ENCODE measurements around the gene CDK2AP2.
"Not testable (repeated sequence)": the region's sequence is repeated elsewhere in the genome, so short reads cannot be mapped to it uniquely, and the experiment has no call there.

The CDK2AP2 gene

DNA sequence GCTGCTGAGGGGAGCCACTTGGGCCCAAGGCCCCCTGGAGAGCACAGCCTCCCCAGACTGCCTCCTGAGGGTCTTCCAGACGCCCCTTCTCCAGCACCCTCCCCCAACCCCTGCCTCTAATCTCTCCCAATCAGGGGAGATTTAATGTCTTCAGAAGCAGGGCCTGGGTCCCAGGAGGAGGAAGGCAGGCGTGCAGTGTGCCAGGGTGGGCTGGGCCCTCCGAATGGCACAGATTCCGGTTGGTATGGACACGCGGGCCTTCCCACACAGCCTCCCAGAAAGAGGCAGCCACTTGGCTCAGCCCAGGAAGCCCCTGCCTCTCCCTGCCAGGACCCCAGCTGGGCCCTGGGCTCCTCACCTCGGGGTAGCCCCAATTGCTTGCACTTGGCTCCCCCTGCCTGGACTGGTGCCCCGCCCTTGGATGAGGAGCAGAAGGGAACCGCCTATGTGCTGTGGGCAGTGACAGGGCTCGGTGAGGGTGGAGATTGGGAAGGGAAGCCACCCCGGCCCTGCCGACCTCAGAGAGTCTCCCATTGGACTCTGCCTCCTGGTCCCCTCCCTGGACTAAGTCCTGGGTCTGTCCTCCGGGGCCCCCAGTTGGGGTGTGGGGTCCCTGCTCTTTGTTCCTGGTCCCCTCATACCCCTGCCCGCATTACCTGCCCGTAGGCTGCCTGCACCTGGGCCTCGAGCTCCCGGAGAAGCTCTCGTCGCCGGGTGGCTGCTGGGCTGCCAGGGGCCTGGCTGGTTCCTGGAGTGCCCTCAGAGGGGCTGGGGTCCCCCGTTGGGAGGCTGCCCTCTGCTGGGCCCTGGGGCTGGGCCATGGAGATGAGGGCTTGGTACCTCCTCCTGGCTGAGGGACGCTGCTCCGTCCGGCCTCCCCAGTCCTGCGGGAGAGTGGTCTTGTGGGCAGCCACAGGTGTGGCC lies 15.9 kb upstream of the CDK2AP2 start:
- DNase-seq, result no peak

DNA sequence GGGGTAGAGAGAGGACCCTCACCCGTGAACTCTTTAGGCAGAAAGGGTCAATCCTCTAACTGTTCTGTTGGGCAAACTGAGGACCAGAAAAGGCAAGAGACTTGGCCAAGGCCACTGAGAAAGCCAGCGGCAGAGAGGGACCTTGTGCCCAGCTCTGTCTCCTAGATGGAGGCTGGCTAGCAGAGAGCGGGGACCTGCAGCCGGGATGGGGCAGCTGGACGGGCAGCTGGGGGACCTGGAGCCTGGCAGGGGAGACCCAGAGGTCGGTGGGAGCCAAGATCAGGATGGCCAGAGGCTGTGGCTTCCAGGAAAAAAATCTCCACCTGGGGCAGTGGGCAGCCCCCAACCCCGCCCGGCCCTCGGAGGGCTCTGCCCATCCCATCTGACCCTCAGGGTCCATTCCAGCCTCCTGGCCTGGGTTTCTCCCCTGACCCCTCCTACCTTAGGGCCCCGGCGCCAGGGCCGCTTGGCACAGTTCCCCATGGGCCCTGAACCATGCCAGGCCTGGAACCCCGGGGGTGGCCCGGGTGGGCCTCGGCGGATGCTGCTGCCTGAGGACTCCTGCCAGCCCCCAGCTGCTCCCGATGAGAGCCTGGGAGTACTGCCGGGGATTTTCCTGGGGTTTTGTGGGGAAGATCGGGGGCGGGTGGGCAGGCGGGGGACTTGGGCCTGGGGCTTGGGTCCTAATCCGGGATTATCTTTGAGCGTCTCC lies 15.0 kb upstream of the CDK2AP2 start, which contains the start of gene CABP2:
Gene CABP2 (minus strand): TSS at position 603 of the 712 bp plus-strand sequence. CDS start 120 bp downstream, at position 483.
- no peak for DNase-seq

DNA sequence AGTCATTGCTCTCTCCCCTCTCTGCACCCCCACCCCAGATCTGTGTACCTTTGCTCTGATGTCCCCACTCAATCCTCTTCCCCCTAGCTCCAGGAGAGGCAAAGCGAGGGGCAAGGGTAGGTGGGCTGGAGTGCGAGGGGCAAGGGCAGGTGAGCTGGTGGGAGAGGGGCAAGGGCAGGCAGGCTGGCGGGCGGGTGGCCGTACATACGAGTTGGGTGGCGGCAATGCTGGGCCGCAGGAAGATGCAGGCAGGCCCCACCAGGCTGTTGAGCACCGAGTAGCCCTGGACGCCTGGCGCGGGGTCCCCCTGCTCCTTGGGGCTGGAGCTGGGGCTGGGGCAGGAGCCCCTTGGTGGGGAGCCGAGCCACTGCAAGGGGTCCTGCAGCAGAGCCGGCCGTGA lies 14.4 kb upstream of the CDK2AP2 start:
- no peak for DNase-seq

DNA sequence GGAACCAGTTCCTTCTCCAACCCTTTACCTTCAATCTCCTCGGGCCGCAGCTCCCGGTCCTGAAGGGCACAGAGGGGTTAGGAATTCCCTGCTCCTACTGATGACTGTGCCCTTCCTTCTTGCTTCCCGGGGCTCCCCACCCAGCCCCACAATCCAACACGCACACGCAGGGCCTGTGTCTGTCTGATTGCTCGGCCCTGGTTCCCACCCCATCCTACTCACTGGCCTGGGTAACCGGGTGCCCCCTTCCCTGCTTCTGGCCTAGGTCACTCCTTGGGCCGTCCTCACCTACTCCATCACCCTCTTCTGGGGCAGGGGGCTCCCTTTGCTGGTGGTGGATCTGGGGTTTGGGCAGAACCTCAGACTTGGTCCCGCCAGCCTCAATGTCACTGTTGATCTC lies 14.0 kb upstream of the CDK2AP2 start:
- no peak for DNase-seq

DNA sequence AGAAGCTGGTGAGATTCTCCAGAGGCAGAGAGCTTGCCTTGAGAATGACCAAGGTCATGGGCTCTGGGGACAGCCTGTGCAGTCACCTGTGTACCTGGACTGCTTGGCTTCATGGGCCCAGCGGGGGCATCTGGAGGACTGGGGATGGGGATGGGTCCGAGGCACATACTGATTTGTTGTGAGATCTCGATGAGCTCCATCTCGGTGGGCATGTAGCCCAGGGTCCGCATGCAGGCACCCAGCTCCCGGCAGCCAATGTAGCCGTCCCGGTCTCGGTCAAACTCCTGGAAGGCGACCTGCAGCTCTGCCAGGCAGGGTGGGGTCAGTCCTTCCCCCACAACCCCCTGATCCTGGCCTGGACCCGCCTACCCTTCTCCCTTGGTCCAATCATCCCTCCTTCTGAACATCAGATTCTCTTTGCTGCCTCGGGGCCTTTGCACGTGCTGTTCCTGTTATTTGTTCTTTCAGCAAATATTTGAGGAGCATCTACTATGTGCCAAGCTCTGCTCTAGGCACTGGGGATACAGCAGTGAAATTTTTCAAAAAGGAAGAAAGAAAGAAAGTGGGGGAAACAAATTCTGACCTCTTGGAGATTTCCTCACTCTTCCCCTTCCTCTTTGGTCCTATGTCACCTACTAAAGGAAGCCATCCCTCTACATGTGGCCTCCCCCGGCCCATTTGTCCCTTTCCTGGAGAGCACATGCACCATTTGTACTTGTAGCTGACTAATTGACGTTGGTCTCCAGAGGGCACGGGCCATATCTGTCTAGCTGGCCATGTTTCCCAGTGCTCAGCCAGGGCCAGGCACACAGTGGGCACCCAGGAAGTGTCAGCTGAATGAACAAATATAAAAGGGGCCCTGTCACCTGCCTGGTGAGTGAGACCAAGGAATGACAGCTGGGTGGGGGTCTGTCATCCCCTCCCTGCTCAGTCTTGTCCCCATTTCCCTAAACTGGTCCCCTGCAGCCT lies 13.2 kb upstream of the CDK2AP2 start:
- no peak for DNase-seq

DNA sequence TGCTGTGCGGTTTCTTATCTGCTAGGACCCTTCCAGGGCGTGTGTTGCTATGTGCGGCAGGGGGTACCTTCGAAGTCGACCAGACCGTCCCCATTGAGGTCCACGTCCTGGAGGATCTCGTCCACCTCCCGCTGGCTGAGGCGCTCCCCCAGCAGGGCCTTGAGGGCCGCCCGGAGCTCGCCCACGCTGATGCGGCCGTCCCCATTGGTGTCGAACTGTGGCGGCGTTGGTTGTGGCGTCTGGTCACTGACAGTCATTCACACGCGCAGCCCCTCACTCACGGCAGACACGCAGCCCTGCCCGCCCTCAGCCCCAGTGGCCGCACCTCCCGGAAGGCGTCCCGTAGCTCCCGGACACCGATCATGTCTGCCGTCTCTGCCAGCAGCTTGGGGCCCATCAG lies 11.8 kb upstream of the CDK2AP2 start:
- no peak for DNase-seq

DNA sequence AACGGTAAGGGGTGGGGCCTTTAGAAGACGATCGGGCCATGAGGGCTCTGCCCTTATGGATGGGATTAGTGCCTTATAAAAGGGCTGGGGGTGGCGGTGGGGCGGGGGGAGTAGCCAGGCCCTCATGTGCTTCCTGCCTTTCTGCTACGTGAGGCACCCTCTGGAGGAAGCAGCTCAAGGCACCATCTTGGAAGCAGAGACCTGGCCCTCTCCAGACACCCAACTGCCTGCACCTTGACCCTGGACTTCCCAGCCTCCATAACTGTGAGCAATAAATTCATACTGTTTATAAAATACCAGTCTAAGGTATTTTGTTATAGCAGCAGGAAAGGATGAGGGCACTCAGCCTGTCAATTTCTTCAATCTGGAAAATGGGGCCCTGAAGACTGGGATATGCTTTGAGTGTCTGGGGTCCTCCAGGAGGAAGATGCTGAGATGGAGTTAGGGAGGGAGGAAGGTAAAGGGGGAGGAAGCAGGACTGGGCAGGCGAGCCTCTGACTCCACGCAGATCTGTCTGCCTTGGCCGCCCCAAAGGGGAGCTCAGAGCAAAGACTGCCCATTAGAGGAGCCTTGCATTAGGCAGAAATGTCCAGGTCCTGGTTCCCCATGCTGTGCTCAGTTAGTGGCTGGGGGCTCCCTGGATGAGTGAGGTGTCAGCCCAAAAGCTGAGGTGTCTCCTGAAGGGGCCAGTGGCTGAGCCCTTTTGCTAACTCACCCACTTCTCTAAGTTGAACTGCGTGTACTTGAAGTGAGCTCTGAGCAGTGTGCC lies 10.0 kb upstream of the CDK2AP2 start:
- DNase-seq, result no peak

DNA sequence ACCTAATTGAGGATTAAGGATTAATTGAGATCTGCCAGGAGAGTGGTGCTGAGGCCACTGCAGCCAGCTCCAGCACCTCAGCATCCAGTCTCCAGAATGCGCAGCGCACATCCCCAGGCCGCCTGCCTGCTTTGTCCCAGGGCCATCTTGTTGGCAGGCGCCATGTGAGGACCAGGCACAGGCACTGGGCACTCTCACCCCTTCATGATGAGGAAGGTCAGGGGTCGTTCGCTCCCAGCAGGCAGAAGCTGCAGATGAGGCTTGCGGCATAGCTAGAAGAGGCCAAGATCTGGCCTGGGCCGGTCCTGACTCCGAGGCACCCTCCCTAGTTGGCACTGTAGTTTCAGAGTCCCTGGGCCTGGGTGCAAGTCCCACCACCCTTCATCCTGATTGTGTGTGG lies 8.8 kb upstream of the CDK2AP2 start:
- DNase-seq, result no peak

DNA sequence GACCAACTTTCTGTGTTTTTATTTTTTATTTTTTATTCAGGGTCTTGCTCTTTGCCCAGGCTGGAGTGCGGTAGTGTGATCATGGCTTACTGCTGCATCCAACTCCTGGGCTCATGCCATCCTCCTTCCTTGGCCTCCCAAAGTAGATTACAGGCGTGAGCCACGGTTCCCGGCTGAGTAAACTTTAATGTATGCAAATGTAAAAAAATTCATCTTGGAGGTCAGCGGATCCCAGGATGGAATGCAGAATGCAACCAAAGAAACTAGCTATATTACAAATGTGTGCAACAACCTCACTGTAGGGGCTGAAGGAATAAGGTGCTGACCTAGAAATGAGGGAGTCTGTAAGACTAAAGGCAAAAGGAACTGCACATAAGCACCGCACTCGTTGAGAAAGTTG lies 6.2 kb upstream of the CDK2AP2 start:
- DNase-seq, result no peak

DNA sequence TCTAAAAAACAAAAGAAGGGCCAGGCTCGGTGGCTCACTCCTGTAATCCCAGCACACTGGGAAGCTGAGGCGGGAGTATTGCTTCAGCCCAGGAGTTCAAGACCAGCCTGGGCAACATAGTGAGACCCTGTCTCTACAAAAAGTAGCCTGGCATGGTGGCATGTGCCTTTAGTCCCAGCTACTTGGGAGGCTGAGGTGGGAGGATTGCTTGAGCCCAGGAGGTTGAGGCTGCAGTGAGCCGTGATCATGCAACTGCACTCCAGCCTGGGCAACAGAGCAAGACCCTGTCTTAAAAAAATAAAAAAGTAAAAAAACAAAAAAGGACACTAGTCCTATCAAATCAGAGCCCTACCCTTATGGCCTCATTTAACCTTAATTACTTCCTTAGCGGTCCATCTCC lies 3.6 kb upstream of the CDK2AP2 start:
- not testable (repeated sequence) for DNase-seq

DNA sequence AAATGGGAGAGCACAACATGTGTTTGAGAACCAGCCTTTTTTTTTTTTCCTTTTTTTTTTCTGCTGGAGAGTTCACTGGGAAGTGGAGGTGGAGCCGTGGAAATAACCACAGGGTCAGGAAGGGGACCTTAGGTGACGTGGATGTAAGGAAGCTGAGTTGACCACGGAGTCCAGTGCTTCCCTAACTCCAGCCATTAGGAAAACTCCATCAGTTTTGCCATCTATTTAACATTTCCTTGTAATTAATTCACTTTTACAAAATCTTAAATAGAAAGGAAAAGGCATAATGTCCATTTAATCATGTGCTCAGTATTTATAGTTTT lies 2.0 kb upstream of the CDK2AP2 start:
- no peak for DNase-seq

DNA sequence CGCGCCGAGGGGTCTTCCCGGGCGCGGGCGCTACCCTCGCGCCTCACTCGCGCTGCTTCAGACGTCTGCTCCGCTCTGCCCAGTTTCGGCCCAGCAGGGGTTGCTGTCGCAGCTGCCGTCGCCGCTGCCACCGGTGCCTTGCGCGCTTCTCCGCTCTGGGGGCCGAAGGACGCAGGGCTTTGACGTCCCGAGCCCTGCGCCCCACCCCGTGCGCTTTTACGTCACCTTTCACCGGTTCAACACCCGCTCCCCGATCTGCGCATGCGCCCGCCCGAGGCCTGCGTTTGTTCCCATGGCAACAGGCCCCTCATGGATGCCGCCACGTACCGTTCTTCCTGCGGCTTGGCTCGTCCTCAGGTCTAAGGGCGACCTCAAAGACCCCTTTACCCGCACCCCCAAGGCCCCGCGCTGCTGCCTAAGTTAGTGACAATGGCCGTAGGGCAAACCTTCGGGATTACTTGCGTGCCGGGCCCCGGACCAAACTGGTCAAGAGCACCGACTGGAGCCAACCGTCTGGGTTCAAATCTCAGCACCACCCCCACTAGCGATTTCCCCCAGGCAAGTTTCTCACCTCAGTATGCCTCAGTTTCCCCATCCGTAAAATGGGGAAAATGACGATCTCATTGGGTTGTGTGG lies 642 bp upstream of the CDK2AP2 start:
- DNase-seq, result peak; percentile 74

DNA sequence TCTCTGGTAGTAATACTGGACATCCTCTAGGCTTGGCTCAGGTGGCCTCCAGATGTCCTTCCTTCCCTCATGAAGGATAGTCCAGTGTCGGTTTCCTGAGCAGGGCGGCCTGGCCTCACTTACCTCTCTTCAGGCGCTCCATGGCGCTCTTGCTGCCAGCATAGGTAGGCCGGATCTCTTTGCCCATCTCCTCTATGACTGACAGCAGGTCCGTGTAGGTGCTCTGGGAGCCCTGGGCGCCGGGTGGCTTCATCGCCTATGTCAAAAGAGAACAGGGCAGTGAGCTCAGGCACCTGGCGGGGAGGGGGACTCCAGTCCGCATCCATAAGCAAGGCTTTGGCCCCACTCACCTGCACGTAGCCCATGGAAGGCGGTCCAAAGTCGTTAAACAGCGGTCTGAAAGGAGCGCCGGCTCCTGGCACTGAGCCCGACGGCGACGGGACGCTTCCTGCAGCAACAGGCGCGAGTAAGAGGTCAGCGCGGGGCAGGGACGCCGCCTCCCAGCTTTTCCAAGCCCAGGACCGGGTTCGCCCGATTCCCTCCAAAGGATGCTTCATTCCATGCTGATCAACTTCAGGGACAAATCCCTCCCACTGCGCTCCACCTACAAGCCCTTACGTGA lies 609 bp downstream of the CDK2AP2 start:
- DNase-seq, result no peak

DNA sequence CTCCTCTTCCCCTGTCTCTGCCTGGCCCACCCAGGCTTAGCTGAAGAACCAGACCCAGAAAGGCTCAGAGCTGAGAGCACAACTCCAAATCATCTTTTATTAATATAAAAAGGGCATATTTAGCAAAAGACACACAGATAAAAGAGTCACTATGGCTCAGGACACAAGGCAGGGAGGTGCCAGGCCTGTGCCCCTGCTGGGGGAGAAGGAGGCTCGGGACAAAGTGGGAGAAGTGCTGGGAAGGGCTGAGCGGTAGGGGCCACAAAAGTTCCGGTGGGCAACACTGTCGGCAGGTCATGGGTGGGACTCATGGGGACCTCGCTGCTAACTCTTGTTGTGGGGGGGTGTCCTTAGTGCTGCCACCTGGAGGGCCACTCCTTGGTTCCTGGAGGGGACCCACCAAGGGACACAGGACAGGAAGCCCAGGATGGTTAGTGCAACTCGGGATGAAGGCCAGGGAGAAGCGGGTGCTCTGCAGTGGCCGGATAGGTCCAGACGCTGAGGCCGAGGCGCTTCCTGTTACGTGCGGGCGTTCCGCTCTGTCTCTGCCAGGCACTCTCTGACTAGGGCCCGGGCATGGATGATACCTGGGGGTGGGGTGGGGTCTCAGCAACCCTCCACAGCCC lies 1.4 kb downstream of the CDK2AP2 start:
- no peak for DNase-seq

DNA sequence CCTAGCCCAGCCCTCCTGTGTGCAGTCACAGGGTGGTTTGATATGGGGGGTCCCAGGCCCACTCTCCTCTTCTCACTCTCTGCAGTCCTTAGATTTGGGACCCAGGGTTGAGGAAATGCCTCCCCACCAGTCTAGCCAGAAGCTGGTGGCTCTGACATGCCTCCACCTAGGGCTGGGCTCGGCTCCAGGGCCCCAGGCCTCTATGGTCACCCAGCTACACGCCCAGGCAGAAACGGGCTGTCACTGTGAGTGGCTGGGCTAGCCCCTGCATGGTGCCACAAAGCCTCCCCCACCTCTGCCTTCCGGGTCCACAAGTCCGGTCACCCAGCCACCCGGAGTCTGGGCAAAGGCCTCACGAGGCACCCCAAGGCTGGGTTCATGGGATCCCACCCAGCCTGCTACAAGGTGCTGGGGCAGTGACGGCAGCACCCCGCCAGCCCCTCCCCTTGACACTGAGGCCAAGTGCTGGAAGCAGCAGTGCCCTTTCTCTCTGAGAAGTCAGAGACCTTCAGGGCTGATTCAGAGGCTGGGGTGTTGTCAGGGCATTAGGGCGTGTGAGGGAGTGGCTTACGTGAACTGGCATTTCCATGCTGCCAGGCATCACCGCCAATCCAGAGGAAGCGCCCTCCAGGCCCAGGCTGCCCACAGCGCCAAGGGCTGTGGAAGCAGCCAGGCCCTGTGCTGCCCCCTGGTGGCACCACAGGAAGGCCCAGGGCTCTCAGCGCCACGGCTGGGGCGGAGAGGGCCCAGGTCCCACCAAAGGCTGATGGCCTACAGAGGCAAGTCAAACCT lies 2.2 kb downstream of the CDK2AP2 start:
- DNase-seq, result peak; percentile 80

DNA sequence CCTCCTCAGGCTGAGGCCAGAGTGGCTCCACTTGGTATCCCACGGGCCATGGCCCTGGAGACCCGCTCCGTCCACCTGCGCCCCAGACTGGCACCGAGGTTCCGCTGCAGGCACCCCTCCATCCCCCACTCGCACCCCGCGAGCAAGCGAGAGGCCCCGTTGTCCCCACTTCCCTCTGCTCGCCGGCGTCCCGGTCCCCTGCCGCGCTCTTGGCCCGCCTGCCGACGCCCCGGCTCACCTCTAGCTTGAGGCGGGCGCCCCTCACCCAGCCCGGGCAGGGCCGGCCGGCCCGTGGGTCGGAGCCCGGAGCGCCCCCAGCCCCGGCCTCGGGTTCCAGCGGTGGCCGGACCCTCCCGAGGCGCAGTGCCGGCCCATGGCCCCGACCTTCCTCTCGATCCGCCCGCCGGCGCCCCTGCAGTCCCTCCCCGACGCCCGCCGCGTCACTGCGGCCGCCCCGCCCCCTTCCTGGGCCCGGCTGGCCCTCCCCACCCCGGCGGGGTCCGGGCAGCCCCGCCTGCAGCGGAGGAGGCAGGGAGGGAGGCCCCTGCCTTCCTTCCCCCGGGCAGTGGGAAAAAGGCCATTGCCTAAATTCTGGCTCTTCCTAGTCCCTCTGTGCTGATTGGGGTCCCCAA lies 2.9 kb downstream of the CDK2AP2 start, which contains the start of gene PITPNM1:
Gene PITPNM1 (minus strand): TSS at position 414 of the 632 bp plus-strand sequence. CDS start 1,183 bp downstream, outside the sequence.
- peak; percentile 37 for DNase-seq

DNA sequence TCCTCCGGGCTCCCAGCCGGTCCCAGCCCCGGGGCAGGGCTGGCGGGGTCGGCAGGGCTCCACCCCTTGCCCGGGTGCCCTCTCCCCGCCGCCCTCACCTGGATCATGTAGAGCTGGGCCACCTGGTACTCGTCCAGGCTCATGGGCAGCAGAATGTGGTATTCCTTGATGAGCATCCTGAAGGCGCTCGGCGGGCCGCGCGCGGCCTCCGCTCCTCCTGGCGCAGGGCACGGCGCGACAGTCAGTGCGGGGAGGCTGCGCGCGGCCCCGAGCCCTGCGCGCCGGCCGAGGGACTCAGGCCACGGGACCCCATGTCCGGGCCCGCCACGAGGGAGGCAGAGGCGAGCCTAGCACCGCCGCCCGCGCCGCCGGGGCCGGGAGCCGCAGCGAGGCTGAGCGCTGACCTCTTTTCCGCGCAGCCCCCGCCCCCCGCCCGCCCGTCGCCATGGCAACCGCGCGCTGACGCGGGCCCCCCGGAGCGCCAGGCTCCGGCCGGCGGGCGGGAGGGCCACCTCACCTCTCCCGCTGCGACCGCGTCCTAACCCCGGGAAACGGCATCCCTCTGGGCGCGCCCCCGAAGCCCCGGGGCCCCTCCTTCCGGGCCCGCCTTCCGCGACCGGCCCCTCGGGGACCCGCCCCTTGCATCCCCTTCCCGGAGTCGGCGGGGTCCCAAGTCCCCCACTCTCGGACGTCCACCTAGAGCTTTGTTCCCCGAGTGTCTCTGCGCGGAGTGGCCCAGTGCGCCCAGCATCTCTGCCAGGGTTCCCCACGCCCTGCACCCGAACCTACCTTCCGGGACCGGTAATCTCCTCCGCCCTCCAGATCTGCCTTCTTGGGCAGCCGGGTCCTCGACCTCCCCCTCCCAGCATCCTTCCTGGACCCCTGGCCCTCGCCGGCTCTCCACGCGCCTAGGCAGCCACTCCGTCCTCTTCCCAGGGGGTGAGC lies 3.7 kb downstream of the CDK2AP2 start:
- no peak for DNase-seq
